Activated CD8-positive, alpha-beta memory T cell treated with anti-CD3 and anti-CD28 coated beads for 48 hours (primary cell): ENCODE measurements around the gene KRTAP2-2.

ENCODE experiments used
- DNase-seq, 3 experiments: peaks; one replicate each; pipeline ENCODE4 v3.0.0-alpha.2; 2020; ENCODE audit warnings: low read depth in 2 of 3, low spot score in 2 of 3

The KRTAP2-2 gene

DNA sequence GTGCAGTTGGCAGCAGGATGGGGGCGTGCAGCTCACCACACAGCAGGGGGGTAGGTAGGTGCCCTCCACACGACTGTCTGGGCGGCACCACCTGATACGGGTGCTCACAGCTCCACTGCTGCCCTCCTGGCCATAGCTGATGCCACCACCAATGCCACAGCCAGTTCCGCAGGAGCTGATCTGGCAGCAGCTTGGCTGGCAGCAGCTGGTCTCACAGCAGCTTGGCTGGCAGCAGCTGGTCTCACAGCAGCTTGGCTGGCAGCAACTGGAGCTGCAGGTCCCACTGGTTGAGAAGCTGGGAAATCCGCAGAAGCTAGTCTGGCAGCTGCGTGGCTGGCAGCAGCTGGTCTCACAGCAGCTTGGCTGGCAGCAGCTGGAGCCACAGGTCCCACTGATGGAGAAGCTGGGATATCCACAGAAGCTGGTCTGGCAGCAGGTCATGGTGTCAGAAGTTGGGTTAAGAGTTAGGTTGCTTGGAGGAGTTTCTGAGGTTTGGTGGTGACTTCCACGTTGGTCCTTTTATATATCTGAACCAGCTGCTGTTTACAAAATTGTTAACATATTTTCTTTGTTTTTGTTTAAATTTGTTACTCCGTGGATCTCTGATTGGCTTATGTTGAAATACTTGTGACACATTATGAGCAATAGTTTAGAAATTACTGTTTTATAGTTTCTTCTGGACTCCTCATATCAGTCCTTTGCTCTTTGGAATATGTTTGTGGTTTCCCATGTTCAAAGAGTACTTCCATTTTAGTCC lies 28.1 kb downstream of the KRTAP2-2 start, which contains the start of gene KRTAP1-5:
Gene KRTAP1-5 (minus strand): TSS at position 494 of the 757 bp plus-strand sequence. CDS start 53 bp downstream, at position 441.
- no peak for DNase-seq

DNA sequence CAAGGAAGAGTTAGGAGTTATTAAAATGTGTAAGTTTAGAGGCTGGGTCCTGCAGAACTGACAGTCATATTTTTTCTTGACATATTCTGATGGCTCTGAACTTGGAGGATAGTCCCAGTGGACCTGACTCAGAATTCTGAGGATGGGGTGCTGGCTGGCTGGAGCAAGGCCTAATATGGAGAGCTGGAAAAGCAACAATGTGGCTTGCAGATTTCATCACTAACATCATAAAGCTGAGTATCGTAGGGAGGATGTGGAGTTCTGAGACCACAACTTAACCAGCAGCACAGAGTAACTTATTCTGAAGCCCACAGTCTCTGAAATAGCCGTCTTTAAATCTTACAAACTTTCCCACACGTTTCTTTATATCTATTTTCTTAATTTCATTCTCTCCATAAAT lies 30.3 kb downstream of the KRTAP2-2 start:
- DNase-seq: no peak

GRCh38 chr17:41020336-41020735 lies 34.7 kb downstream of the KRTAP2-2 start:
- DNase-seq: no peak

DNA sequence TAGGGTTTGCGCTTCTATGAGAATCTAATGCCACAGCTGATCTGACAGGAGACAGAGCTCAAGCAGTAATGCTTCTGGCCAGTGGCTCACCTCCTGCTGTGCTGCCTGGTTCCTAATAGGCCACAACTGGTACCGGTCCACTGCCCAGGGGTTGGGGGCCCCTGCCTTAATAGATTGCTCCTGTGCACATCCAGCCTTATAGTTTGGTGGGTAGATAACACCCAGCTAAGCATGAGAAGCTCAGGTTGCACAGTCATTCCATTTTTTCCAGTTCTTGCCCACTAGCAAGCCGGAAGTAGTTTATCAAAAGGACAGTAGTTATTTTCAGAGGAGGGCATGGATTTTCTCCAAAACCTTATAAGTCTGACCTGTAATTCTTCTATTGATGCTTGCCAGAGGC lies 35.6 kb downstream of the KRTAP2-2 start:
- DNase-seq: no peak

- no peak for DNase-seq
Measured at GRCh38 chr17:41018541-41018940, 36.5 kb downstream of the KRTAP2-2 start.

- no peak for DNase-seq
Measured at GRCh38 chr17:41016578-41017215, 38.3 kb downstream of the KRTAP2-2 start.

- no peak for DNase-seq
Measured at GRCh38 chr17:41015454-41015853, 39.6 kb downstream of the KRTAP2-2 start.

- DNase-seq: no peak
Measured at GRCh38 chr17:41013606-41014005, 41.4 kb downstream of the KRTAP2-2 start.

DNA sequence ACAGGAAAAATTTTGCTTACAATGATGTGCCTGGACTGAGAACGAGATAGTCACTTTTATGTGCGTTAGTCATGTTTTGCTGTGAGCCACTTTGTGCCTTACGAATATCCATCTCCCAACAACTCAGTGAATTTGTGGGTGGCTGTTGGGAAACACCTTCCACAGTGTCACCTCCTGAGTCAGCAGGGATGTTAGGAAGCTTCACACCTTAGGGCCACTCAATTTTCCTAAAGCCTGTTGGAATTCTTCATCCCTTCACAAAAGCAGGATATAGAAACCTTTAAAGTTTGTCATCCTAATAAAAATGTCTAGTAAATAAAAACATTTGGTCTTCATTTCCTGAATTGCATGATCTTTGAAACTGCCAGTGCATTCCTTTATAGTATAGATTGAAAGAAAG lies 41.8 kb downstream of the KRTAP2-2 start:
- no peak for DNase-seq

DNA sequence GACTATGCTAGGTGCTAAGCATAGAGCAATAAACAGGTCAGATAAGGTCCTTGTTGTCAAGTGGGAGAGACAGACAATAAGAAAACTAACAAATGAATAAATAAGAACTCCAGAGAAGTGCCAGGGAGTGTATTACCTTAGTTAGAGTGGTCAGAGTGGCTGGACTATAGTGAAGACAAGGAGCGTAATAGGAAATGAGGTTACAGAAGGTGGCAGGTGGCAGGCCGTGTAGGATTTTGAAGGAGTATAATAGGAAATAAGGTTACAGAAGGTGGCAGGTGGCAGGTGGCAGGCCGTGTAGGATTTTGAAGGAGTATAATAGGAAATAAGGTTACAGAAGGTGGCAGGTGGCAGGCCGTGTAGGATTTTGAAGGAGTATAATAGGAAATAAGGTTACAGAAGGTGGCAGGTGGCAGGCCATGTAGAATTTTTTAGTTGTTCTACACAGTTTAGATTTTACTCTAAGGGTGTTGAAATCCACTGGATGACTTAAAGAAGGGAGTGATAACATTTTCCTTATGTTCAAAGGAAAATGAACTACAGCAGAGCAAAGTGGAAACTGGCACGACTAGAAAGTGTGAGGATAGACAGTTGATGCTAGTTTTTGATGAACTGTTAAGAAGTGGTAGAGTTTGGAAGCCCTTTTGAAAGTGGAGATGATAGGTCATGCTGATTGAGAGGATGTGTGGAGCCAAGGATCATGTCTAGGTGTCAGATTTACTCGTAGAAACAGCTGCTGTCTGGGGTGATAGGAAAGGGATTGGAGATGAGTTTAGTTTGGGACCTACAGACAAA lies 42.5 kb downstream of the KRTAP2-2 start:
- DNase-seq: no peak

- no peak for DNase-seq
Measured at GRCh38 chr17:41010441-41010840, 44.6 kb downstream of the KRTAP2-2 start.

GRCh38 chr17:41009936-41010335 lies 45.1 kb downstream of the KRTAP2-2 start:
- DNase-seq: no peak

- DNase-seq: no peak
Measured at GRCh38 chr17:41009301-41009760, 45.7 kb downstream of the KRTAP2-2 start.

DNA sequence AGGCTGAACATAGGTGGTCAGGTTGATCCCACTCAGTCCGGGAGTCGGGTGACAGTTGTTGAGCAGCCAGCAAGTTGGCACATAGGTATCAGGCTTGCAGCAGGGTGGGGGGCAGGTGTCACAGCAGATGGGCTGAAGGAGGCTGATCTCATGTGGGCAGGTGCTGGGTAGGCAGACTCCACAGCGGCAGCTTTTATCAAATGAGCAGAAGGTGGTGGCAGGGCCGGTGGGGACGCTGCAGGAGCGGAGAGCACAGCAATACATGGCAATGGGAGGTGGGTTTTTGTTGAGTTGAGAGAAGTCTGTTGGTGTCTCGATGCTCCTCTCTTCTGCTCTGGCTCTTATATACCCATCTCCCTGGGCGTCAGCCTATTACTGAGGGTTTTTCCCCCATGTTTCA lies 46.2 kb downstream of the KRTAP2-2 start, which contains the start of gene KRTAP3-1:
Gene KRTAP3-1 (minus strand): TSS at position 318 of the 400 bp plus-strand sequence. CDS start 54 bp downstream, at position 264.
- no peak for DNase-seq
